Gastroesophageal sphincter (tissue), 4 donors: ENCODE measurements around the gene KIRREL1. TPM values are rescaled to one million over a fixed set of nuclear protein-coding genes. Genes with fewer than 3 reads are reported as not detected.
A peak's percentile ranks its signal among the peaks of the same experiment; 100 is the strongest.

Experiments used
- ATAC-seq: fragments of 150-250 bp; one replicate; pipeline ENCODE4 v1.9.1; 2016; ENCODE audit warnings: mild to moderate bottlenecking, moderate library complexity
- H3K27ac ChIP-seq, 4 donors: fragments of 200-600 bp; sonication (generic) in 3 of 4; 1 replicate in 3 of 4; 2 replicates in 1 of 4; pipeline ENCODE4 v1.5.1; 2016 to 2019
- H3K27me3 ChIP-seq: fragments of 200-600 bp; sonication (generic); one replicate; pipeline ENCODE4 v1.5.1; 2019
- H3K36me3 ChIP-seq, 2 donors: fragments of 200-600 bp; sonication (generic); one replicate each; pipeline ENCODE4 v1.5.1; 2019; ENCODE audit warnings: control low read depth in 1 of 2
- H3K4me1 ChIP-seq, 3 donors: fragments of 200-600 bp; sonication (generic); 1 replicate in 2 of 3; 2 replicates in 1 of 3; pipeline ENCODE4 v1.5.1; 2016 to 2019; ENCODE audit warnings: control low read depth in 2 of 3
- H3K4me3 ChIP-seq, 2 donors: fragments of 200-600 bp; sonication (generic); one replicate each; pipeline ENCODE4 v1.5.1; 2019; ENCODE audit warnings: mild to moderate bottlenecking in 1 of 2, moderate library complexity in 1 of 2
- H3K9me3 ChIP-seq, 3 donors: fragments of 200-600 bp; sonication (generic); one replicate each; pipeline ENCODE4 v1.5.1; 2017 to 2019; ENCODE audit warnings: control low read depth in 2 of 3
- CTCF ChIP-seq, 4 experiments: fragments of 200-600 bp in 2 of 4; fragments of 450-650 bp in 2 of 4; sonication (generic) in 1 of 4; IDR thresholded peaks; one replicate each; pipeline ENCODE4 v1.5.1; 2017 to 2019; ENCODE audit warnings: antibody characterized with exemption in 4 of 4, mild to moderate bottlenecking in 2 of 4, moderate library complexity in 2 of 4
- EP300 ChIP-seq: sonication (generic); formaldehyde crosslinking; IDR thresholded peaks from one replicate; pipeline ENCODE4 v1.6.1; 2017; ENCODE audit warnings: antibody characterized with exemption, mild to moderate bottlenecking
- POLR2A ChIP-seq, 2 donors: fragments of 450-650 bp; IDR thresholded peaks; one replicate each; pipeline ENCODE4 v1.6.1; 2017; ENCODE audit warnings: antibody characterized with exemption in 2 of 2, mild to moderate bottlenecking in 2 of 2, moderate library complexity in 1 of 2
- POLR2AphosphoS5 ChIP-seq: sonication (generic); formaldehyde crosslinking; IDR thresholded peaks from one replicate; pipeline ENCODE4 v1.6.1; 2017; ENCODE audit warnings: antibody characterized with exemption
- WGBS, 2 donors: methylation state at CpG; one replicate each; pipeline ENCODE4 v1.1.5; 2018; ENCODE audit warnings: low coverage in 1 of 2; 5-methylcytosine and 5-hydroxymethylcytosine counted together
- total RNA-seq, 4 donors: library from RNA; depleted of rRNA; stranded (reverse); fragments of >200 nt; gene quantifications; one replicate each; pipeline ENCODE4 v1.1.0, GENCODE V29; 2016

The KIRREL1 gene
- total RNA-seq, 4 donors from 2014 or later, result 43.1 to 73.1 (median 48.1) TPM

- no peak overlapping the region for H3K27ac ChIP-seq
- no peaks in the 10 kb centered on the region for H3K27me3 ChIP-seq
- no peaks in the 10 kb centered on the region for H3K4me1 ChIP-seq
- no peak for ATAC-seq
- no peak for TF ChIP-seq POLR2AphosphoS5
- no peak for TF ChIP-seq CTCF (IDR thresholded peaks at IDR 0.05)
- no peak for TF ChIP-seq POLR2A (IDR thresholded peaks at IDR 0.05)
- TF ChIP-seq EP300, result no peak
- H3K36me3 ChIP-seq, result peaks cover 0 to 73% of the 10 kb centered on the region in 2 donors
- no peak overlapping the region for H3K4me3 ChIP-seq
- WGBS, 2 donors, result 84% methylated on average over 15 of the region's 18 CpGs; no CpG with 5 or more reads in 1 of the 2 donors
- no peaks in the 10 kb centered on the region for H3K9me3 ChIP-seq
Observed at GRCh38 chr1:158093376-158093775, 99.9 kb downstream of the KIRREL1 start.

DNA sequence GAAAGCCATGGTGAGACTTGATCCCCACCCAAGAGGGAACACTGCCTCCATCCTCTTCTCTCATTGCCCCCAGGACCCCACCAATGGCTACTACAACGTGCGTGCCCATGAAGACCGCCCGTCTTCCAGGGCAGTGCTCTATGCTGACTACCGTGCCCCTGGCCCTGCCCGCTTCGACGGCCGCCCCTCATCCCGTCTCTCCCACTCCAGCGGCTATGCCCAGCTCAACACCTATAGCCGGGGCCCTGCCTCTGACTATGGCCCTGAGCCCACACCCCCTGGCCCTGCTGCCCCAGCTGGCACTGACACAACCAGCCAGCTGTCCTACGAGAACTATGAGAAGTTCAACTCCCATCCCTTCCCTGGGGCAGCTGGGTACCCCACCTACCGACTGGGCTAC, 101.1 kb downstream of the KIRREL1 start:
- ATAC-seq, result no peak
- no peak for TF ChIP-seq CTCF (IDR thresholded peaks at IDR 0.05)
- H3K9me3 ChIP-seq, result no peaks in the 10 kb centered on the region
- H3K27ac ChIP-seq, result no peak overlapping the region
- H3K27me3 ChIP-seq, result no peaks in the 10 kb centered on the region
- WGBS, 2 donors, result 58% methylated on average over 2 of the region's 14 CpGs; no CpG with 5 or more reads in 1 of the 2 donors
- no peaks in the 10 kb centered on the region for H3K4me1 ChIP-seq
- peaks cover 0 to 62% of the 10 kb centered on the region in 2 donors for H3K36me3 ChIP-seq
- H3K4me3 ChIP-seq, result no peak overlapping the region

DNA sequence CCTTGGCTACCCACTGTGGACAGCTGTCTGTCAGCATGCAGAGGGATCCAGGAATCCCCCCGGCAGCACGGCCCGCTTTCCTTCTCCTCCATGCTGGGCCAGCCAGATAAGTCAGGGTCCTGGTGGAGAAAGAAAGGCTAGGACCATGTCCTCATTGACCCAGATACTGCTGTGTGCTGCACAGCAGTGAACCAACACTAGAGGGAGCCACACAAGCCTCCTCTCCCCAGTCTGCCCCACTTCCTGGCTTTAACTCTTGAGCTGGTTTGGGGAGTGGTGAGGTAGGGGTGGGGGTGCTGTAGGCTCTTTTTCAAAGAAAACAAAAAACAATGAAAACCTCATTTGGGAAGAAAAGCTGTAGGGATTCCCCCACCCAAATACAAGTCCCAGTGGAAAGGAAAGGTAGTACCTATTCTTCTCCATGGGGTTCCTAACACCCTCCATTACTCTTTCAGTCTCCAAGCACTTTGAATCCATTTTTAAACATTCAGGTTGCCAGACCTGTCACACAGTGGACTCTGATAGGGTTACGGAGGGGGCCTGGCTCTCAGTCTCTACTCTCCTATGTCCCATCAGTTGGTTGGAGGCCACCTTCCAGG, 102.4 kb downstream of the KIRREL1 start:
- no peak overlapping the region for H3K4me3 ChIP-seq
- TF ChIP-seq CTCF (IDR thresholded peaks at IDR 0.05), result peak in 3 of 4 experiments; percentile 40 to 71 (median 56)
- TF ChIP-seq POLR2AphosphoS5, result no peak

DNA sequence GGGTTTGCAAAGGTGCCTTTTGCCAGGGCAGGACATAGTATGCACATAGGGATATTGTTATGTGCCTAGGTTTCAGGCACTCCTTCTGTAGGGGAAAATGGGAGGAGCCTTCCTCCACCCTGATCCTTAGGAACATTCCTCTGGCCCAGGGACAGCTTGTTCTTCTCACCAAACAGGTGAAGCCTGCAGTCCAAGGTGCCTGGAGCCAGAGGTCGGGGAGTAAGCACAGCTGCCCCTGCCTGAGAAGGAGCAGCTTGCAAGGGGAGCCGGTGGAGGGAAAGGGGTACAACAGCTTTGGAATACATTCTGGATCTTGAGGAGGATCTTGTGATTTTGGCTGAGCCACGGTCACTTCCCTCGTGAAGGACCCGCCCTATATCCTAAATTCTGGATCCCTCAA, 104.8 kb downstream of the KIRREL1 start:
- peaks cover 0 to 25% of the 10 kb centered on the region in 2 donors for H3K36me3 ChIP-seq
- no peak overlapping the region for H3K27ac ChIP-seq
- WGBS, 2 donors, result 63% methylated on average over 4 of the region's 5 CpGs; no CpG with 5 or more reads in 1 of the 2 donors
- TF ChIP-seq POLR2A (IDR thresholded peaks at IDR 0.05) (no peak), CTCF (IDR thresholded peaks at IDR 0.05) (no peak), POLR2AphosphoS5 (no peak), EP300 (no peak)
- H3K27me3 ChIP-seq, result no peaks in the 10 kb centered on the region
- no peak for ATAC-seq
- no peak overlapping the region for H3K4me3 ChIP-seq
- H3K9me3 ChIP-seq, result no peaks in the 10 kb centered on the region
- no peaks in the 10 kb centered on the region for H3K4me1 ChIP-seq

More for the DNA sequence above, 102.4 kb downstream of the KIRREL1 start:
- H3K27ac ChIP-seq, result no peak overlapping the region
- peaks cover 0 to 49% of the 10 kb centered on the region in 2 donors for H3K36me3 ChIP-seq
- no peaks in the 10 kb centered on the region for H3K9me3 ChIP-seq
- peak; percentile 67 for ATAC-seq
- no peaks in the 10 kb centered on the region for H3K4me1 ChIP-seq
- 80 to 92% methylated on average over 1 of the region's 4 CpGs for WGBS, 2 donors
- no peaks in the 10 kb centered on the region for H3K27me3 ChIP-seq

DNA sequence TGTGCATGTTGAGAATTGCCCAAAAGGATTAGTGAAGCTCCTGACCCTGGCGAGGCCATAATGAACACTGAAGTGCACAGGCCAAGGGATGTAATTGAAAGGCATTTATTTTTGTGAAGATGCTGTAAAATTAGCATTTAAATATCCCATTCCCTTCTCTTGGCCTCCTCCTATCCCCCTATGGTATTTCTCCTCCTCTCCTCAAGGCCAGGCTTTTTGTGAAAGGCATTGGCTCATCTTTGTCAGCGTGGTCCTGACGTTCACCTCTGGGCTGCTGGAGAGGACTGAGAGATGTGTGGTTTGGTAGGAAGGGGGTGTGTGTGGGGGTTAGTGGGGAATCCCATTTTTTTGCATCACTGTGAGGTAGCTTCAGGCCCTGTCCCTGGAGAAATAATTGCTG, 105.7 kb downstream of the KIRREL1 start:
- TF ChIP-seq CTCF (IDR thresholded peaks at IDR 0.05), result no peak
- no peak for TF ChIP-seq EP300
- TF ChIP-seq POLR2AphosphoS5, result no peak
- no peak for TF ChIP-seq POLR2A (IDR thresholded peaks at IDR 0.05)

More for the DNA sequence above, 105.7 kb downstream of the KIRREL1 start:
- Histone ChIP-seq H3K4me3 (no peak overlapping the region), H3K27me3 (peaks cover 5% of the 10 kb centered on the region), H3K9me3 (no peaks in the 10 kb centered on the region), H3K36me3 (peaks cover 0 to 16% of the 10 kb centered on the region in 2 donors), H3K27ac (no peak overlapping the region), H3K4me1 (no peaks in the 10 kb centered on the region)
- WGBS, 2 donors, result 75 to 85% methylated on average over 2 to 3 of the region's 3 CpGs
- no peak for ATAC-seq
